WTC11 (cell line): ENCODE measurements around the gene LPP. TPM values are rescaled to one million over a fixed set of nuclear protein-coding genes. Genes with fewer than 3 reads are reported as not detected.

Experiments
- ATAC-seq: fragments of 200-7000 bp; cut with Tn5 transposase; 2 replicates; pipeline ENCODE4 v1.10.0; 2021; ENCODE audit warnings: mild to moderate bottlenecking, moderate library complexity
- CTCF ChIA-PET: fragments of 300-600 bp; sonication (Branson Sonifier 250); formaldehyde crosslinking; loops from one replicate; lab custom pipeline; 2021; ENCODE audit warnings: antibody characterized with exemption; lab: Charles Lee
- POLR2A ChIA-PET: fragments of 350-600 bp; sonication (Branson Sonifier 250); formaldehyde crosslinking; loops from one replicate; lab custom pipeline; 2021; ENCODE audit warnings: antibody characterized with exemption; lab: Charles Lee
- DNase-seq: peaks from one replicate; pipeline ENCODE4 v3.0.0; 2021; ENCODE audit warnings: low spot score
- H3K27ac Mint-ChIP-seq: 2 replicates; pipeline ENCODE4 v1.8.0; 2021; ENCODE audit warnings: mixed read lengths
- H3K27me3 Mint-ChIP-seq: 2 replicates; pipeline ENCODE4 v1.8.0; 2021; ENCODE audit warnings: low read depth, mild to moderate bottlenecking, moderate library complexity, mixed read lengths
- H3K36me3 Mint-ChIP-seq: 2 replicates; pipeline ENCODE4 v1.8.0; 2021; ENCODE audit warnings: mixed read lengths
- H3K4me1 Mint-ChIP-seq: 2 replicates; pipeline ENCODE4 v1.8.0; 2022; ENCODE audit warnings: mixed read lengths
- H3K4me3 Mint-ChIP-seq: 2 replicates; pipeline ENCODE4 v1.8.0; 2021; ENCODE audit warnings: mild to moderate bottlenecking, moderate library complexity, mixed read lengths
- H3K9me3 Mint-ChIP-seq: 2 replicates; pipeline ENCODE4 v1.8.0; 2021; ENCODE audit warnings: mixed read lengths
- ATF2 ChIP-seq: sonication (generic); formaldehyde crosslinking; IDR thresholded peaks from 2 replicates; pipeline ENCODE4 v1.8.1; 2022; ENCODE audit warnings: low read depth, missing genetic modification reagents, borderline replicate concordance
- GABPB1 ChIP-seq: sonication (generic); formaldehyde crosslinking; IDR thresholded peaks from 2 replicates; pipeline ENCODE4 v1.8.1; 2023; ENCODE audit warnings: mild to moderate bottlenecking, missing genetic modification reagents
- GRHL2 ChIP-seq: fragments of 250-450 bp; sonication (Bioruptor Pico); IDR thresholded peaks from 2 replicates; pipeline ENCODE4 v1.8.0; 2022; ENCODE audit warnings: mild to moderate bottlenecking, moderate library complexity; ENCODE audit not compliant: insufficient replicate concordance, severe bottlenecking
- IRF2 ChIP-seq: sonication (generic); formaldehyde crosslinking; IDR thresholded peaks from 2 replicates; pipeline ENCODE4 v1.8.0; 2022; ENCODE audit warnings: low read depth, missing genetic modification reagents, borderline replicate concordance
- PREB ChIP-seq: sonication (generic); formaldehyde crosslinking; IDR thresholded peaks from 2 replicates; pipeline ENCODE4 v1.8.1; 2022; ENCODE audit warnings: mild to moderate bottlenecking, missing genetic modification reagents, moderate library complexity, borderline replicate concordance
- RELA ChIP-seq: sonication (generic); formaldehyde crosslinking; IDR thresholded peaks from 2 replicates; pipeline ENCODE4 v1.8.1; 2022; ENCODE audit warnings: missing genetic modification reagents, mild to moderate bottlenecking, borderline replicate concordance
- USF1 ChIP-seq: sonication (generic); formaldehyde crosslinking; IDR thresholded peaks from 2 replicates; pipeline ENCODE4 v1.8.0; 2022; ENCODE audit warnings: mild to moderate bottlenecking, missing genetic modification reagents
- ZBTB43 ChIP-seq: sonication (generic); formaldehyde crosslinking; IDR thresholded peaks from 2 replicates; pipeline ENCODE4 v1.8.1; 2023; ENCODE audit warnings: mild to moderate bottlenecking, missing genetic modification reagents
- ZMAT4 ChIP-seq: fragments of 250-450 bp; sonication (Bioruptor Pico); IDR thresholded peaks from 2 replicates; pipeline ENCODE4 v1.9.0; 2021; ENCODE audit warnings: mild to moderate bottlenecking
- ZNF396 ChIP-seq: fragments of 250-450 bp; sonication (Bioruptor Pico); IDR thresholded peaks from 2 replicates; pipeline ENCODE4 v1.8.0; 2021; ENCODE audit warnings: mild to moderate bottlenecking, moderate library complexity, borderline replicate concordance
- ZNF671 ChIP-seq: fragments of 250-450 bp; sonication (Bioruptor Pico); IDR thresholded peaks from 2 replicates; pipeline ENCODE4 v1.8.0; 2021; ENCODE audit warnings: mild to moderate bottlenecking
- total RNA-seq: library from RNA; stranded (reverse); gene quantifications from 3 replicates; pipeline ENCODE4 v1.2.3, GENCODE V29; 2021
- TF ChIP-seq, protein P1 (sequence below): fragments of 250-450 bp; sonication (Bioruptor Pico); IDR thresholded peaks from 2 replicates; pipeline ENCODE4 v1.8.0; 2021; ENCODE audit warnings: mild to moderate bottlenecking
- TF ChIP-seq, protein P2 (sequence below): sonication (generic); formaldehyde crosslinking; IDR thresholded peaks from 2 replicates; pipeline ENCODE4 v1.8.0; 2022; ENCODE audit warnings: missing genetic modification reagents

LPP gene
- total RNA-seq, 1 experiment from 2014 or later: 49.6 TPM

- TF ChIP-seq, protein P1, sequence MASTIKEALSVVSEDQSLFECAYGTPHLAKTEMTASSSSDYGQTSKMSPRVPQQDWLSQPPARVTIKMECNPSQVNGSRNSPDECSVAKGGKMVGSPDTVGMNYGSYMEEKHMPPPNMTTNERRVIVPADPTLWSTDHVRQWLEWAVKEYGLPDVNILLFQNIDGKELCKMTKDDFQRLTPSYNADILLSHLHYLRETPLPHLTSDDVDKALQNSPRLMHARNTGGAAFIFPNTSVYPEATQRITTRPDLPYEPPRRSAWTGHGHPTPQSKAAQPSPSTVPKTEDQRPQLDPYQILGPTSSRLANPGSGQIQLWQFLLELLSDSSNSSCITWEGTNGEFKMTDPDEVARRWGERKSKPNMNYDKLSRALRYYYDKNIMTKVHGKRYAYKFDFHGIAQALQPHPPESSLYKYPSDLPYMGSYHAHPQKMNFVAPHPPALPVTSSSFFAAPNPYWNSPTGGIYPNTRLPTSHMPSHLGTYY: no peak
These were observed 187.5 kb downstream of the LPP start (continued) for GRCh38 chr3:188341501-188341900.

DNA sequence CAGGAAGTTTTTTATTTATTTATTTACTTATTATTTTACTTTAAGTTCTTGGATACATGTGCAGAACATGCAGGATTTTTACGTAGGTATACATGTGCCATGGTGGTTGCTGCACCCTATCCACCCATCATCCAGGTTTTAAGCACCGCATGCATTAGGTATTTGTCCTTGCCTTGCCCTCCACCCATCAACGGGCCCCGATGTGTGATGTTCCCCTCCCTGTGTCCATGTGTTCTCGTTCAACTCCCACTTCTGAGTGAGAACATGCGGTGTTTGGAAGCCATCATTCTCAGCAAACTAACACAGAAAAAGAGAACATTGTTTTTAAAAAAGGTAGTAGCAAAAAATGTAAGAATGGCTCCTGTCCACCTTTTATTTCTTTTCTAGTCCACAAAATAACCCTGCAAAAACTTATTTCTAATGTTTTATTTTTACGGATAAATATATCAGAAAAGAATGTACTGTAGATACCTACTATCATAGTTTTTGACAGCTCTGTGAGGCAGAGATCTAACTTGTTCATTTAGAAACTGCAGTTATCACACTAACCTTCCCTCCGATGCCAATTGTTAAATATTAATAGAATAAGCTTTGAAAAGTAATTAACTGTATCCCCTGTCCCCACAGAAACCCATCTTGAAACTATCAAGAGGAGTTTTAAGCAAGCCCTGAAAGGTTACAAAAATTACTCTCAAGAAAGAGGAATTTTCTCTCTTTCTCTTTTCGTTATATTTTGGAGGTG lies 189.2 kb downstream of the LPP start:
- H3K27ac Mint-ChIP-seq: no peak overlapping the region
- POLR2A ChIA-PET: no interaction called here
- no peaks in the 10 kb centered on the region for H3K9me3 Mint-ChIP-seq
- DNase-seq: no peak
- H3K4me3 Mint-ChIP-seq: no peak overlapping the region
- H3K4me1 Mint-ChIP-seq: peaks cover 14% of the 10 kb centered on the region
- H3K27me3 Mint-ChIP-seq: no peaks in the 10 kb centered on the region
- no peaks in the 10 kb centered on the region for H3K36me3 Mint-ChIP-seq
- TF ChIP-seq IRF2 (CRISPR knock-in tag): no peak
- TF ChIP-seq ZMAT4 (CRISPR knock-in tag): no peak
- no peak for TF ChIP-seq ZBTB43 (CRISPR knock-in tag)
- TF ChIP-seq ZNF396 (CRISPR knock-in tag): no peak
- TF ChIP-seq GABPB1: no peak
- TF ChIP-seq, protein P2, sequence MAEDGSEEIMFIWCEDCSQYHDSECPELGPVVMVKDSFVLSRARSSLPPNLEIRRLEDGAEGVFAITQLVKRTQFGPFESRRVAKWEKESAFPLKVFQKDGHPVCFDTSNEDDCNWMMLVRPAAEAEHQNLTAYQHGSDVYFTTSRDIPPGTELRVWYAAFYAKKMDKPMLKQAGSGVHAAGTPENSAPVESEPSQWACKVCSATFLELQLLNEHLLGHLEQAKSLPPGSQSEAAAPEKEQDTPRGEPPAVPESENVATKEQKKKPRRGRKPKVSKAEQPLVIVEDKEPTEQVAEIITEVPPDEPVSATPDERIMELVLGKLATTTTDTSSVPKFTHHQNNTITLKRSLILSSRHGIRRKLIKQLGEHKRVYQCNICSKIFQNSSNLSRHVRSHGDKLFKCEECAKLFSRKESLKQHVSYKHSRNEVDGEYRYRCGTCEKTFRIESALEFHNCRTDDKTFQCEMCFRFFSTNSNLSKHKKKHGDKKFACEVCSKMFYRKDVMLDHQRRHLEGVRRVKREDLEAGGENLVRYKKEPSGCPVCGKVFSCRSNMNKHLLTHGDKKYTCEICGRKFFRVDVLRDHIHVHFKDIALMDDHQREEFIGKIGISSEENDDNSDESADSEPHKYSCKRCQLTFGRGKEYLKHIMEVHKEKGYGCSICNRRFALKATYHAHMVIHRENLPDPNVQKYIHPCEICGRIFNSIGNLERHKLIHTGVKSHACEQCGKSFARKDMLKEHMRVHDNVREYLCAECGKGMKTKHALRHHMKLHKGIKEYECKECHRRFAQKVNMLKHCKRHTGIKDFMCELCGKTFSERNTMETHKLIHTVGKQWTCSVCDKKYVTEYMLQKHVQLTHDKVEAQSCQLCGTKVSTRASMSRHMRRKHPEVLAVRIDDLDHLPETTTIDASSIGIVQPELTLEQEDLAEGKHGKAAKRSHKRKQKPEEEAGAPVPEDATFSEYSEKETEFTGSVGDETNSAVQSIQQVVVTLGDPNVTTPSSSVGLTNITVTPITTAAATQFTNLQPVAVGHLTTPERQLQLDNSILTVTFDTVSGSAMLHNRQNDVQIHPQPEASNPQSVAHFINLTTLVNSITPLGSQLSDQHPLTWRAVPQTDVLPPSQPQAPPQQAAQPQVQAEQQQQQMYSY (CRISPR knock-in tag): no peak
- no peak for TF ChIP-seq PREB (CRISPR knock-in tag)
- no peak for TF ChIP-seq ZNF671 (CRISPR knock-in tag)
- no peak for TF ChIP-seq RELA (CRISPR knock-in tag)
- no peak for TF ChIP-seq USF1 (CRISPR knock-in tag)
- no peak for TF ChIP-seq GRHL2 (CRISPR knock-in tag)
- no peak for TF ChIP-seq ATF2 (CRISPR knock-in tag)
- TF ChIP-seq, all 79 proteins: peak for 0
- ATAC-seq: no peak
- CTCF ChIA-PET: interaction anchor here (2.6 kb wide), 1 partner anchor 596 kb away, joined by 5 read pairs; no protein-coding TSS in a partner anchor
